ENCODE results near the gene UBALD2.
A peak's percentile ranks its signal among the peaks of the same experiment; 100 is the strongest.
"Not testable (repeated sequence)": the region's sequence is repeated elsewhere in the genome, so short reads cannot be mapped to it uniquely, and the experiment has no call there.

The UBALD2 gene

DNA sequence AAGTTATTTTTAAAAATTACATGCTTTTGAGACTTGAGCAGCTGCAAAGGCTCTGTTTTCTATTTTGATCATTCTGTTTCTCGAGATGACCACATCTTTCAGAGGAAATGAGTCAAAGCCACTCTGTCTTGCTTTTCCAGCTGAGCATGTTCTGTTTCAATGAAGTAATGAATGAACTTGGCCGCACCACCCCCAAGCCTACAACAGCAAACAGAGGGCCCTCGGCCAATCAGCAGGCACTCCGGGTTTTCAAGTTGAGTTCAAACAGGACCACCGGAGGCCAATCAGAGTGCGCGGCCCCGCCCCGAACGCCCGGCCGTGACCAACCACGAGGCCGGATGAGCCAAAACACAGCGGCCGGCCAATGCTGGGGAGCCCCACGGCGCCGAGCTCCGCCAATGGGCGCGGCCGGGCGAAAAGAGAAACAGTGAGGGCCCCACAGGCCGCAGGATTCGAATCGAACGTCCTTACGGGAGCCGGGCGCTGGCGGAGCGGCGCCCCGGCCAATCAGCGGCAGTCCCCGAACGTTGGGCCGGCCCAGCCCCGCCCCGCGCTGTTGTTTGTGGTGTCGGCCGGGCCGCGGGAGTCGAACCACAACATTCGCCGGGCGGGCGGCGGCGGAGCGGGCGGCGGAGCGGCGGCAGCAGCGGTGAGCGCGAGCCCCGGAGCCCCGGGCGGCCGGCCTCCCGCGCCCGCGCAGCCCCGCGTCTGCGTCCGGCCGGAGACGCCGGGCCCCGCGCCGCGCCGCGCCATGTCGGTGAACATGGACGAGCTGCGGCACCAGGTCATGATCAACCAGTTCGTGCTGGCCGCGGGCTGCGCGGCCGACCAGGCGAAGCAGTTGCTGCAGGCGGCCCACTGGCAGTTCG is at the start of gene UBALD2:
UBALD2 (plus strand) TSS at position 594 of the 869 bp plus-strand sequence; CDS start at position 752, 158 bp downstream.
- peak; percentile 93 to 98 for DNase-seq (ENCODE audit: low read depth in 2 of 2)

DNA sequence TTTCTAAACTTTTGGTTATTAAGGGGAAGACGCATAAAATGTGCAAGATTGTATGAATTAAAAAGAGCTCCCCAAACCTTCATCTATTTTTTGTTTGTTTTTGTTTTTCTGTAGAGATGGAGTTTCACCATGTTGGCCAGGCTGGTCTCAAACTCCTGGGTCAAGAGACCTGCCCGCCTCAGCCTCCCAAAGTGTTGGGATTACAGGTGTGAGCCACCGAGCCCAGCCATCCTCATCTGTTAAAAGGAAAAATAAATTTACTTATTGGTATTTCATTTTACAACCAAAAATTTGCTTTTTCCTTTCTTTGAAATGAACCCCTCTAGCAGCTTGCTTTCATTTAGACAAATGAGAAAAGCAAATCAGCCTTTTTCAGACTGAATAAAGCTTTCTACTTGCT is 48.1 kb upstream of the UBALD2 start:
- no peak for DNase-seq (ENCODE audit: low read depth in 2 of 2)

DNA sequence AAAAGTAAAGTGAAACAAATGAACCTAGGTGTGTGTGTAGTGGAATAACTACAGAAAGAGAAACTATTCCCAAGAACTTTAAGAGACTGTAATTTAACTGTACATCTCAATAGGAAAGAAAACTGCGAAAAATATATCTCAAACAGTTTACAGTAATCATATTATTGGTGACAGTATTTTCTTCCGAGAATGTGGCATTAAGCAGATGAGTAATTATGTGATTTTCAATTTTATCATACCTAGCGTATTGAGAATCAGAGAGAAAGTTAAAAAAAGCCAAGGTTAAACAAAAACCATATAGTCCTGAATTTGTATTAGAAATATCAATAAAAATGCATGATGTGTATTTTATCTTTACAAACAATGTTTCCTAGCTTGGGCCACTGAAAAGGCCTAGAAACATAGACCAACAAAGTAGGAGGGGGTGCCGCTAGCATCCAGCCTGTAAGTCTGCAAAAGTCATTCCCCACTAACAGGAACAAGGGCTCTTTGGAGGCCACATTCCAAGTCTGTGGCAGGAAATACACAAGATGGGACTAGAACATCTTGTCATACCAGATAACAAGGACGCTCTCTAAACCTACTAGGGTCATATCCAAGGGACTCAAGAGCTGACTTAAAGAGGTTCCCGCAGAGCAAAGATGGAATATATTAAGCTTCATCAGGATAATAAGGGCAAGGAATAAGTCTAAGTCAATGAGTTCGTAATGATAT is 45.3 kb upstream of the UBALD2 start:
- DNase-seq (ENCODE audit: low read depth in 2 of 2) = no peak

DNA sequence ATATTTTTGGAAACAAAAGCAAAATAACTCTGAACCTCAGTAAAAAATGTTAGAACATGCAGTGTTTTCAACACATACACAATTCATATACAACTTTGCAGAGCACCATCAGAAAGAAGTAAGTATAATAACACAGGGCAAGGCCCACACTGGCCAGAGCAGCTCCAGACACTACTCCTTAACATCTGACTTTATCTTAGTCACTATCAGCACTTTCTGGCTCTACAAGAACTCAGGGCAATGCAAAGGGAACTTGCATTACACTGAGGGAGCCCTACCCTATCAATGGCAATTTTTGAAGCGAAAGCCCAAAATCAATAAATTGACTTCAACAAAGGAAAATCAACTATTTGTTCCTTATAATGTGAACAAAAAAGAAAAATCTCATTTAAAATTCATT is 41.3 kb upstream of the UBALD2 start:
- no peak for DNase-seq (ENCODE audit: low read depth in 2 of 2)

DNA sequence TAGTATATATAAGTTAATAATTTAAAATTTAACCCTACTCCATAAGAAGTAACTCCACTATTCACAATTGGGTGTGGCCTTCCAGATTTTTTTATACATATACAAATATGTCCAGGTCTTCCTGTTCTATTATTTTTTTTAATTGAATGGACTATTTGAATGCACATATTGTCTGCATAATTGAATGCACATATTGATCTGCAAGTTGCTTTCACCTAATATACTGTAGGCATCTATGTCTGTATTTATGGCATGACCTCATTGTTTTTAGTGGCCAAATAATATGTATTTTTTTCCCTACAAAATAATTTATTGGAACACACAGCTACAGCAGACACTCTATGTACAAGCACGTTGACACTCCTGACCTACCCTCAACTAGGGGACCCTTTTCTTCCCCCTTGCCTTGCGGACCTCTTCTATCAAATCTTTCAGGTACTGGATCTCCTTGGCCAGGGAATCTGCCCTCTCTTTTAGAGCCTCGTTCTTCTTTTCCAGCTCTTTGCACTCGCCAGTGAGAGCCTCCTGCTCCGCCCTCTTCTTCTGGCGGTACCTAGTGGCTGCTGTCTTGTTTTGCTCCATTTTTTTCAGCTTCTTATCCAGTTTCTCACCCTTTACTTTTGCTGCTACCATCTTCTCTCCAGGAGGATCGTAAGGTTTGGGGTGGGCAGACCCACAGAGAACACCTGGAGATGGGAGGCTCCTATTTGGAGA is 39.6 kb upstream of the UBALD2 start:
- DNase-seq (ENCODE audit: low read depth in 2 of 2) = not testable (repeated sequence)

DNA sequence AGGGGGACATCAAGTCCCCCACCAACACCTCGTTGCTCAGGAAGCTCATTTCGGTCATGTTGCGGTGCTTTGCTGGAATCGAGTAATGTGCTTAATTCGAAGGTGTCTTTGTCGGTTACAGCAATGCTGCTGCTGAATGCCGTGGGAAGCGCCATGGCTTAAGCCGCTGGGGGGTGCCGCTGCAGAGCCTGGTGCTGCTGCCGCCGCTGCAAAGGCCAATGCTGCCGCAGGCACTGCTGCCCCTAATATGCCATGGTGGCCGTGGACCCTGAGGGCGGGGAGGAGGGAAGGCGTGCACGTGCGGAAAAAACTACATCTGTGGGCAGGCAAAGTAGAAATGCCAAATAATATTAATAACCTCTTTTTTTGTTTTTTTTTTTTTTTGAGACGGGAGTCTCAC is 38.4 kb upstream of the UBALD2 start:
- not testable (repeated sequence) for DNase-seq (ENCODE audit: low read depth in 2 of 2)

DNA sequence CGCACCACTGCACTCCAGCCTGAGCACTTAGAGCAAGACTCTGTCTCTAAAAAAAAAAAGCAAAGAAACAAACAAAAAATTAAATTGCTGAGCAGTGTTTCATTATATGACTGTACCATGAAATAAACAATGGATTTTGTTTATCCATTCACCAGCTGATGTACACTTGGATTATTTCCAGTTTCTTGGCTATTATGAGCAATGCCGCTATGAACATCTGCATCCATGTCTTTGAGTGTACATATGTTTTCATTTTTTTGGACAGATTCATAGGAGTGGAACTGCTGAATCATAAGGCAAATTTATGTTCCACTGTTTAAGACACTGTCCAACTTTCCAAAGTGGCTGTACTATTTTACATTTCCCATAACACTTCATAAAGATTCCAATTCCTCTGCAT is 32.8 kb upstream of the UBALD2 start:
- no peak for DNase-seq (ENCODE audit: low read depth in 2 of 2)

DNA sequence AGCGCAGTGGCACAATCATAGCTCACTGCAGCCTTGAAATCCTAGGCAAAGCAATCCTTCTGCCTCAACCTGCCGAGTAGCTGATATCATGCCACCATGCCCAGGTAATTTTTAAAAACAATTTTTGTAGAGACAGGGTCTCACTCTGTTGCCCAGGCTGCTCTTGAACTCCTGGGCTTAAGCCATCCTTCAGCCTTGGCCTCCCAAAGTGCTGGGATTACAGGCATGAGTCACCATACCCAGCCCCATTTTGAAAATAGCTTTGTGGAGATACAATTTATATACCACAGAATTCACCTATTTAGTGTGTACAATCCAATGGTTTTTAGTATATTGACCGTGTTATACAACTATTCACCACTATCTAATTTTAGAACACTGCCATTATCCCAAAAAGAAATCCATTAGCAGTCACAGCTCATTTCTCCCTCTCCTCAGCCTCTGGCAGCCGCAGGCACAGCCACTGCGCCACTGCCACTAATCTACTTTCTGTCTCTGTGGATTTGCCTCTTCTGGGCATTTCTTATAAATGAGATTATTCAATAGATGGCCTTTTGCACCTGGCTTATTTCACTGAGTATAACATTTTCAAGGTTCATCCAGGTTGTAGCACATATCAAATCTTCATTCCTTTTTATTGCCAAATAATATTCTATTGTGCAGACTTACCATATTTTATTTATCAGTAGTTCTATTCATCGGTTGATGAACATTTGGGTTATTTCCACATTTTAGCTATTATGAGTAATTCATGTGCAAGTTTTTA is 31.4 kb upstream of the UBALD2 start:
- no peak for DNase-seq (ENCODE audit: low read depth in 2 of 2)

DNA sequence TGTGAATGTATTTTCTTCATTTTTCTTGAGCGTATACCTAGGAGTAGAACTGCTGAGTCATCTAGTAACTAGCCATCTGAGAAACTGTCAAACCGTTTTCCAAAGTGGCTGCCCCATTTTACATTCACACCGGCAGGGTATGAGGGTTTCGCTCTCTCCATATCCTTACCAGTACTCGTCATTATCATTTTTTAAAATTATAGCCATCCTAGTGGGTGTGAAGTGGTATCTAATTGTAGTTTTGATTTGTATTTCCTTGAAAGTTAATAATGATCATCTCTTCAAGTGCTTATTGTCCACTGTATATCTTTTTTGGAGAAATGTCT is 30.8 kb upstream of the UBALD2 start:
- no peak for DNase-seq (ENCODE audit: low read depth in 2 of 2)

DNA sequence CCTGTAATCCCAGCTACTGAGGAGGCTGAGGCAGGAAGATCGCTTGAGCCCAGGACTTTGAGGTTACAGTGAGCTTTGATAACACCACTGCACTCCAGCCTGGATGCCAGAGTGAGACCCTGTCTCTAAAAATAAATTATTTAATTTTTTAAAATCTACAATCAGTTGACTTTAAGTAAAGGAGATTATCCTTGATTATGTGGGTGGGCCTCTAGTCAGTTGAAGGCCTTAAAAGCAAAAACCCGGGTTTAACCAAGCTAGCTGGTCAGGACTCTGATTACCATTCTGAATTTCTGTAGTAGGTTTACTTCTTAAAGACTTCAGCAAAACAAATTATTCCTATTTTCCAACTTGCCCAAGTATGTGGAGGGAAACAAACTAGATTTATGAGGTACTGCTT is 29.3 kb upstream of the UBALD2 start:
- no peak for DNase-seq (ENCODE audit: low read depth in 2 of 2)

DNA sequence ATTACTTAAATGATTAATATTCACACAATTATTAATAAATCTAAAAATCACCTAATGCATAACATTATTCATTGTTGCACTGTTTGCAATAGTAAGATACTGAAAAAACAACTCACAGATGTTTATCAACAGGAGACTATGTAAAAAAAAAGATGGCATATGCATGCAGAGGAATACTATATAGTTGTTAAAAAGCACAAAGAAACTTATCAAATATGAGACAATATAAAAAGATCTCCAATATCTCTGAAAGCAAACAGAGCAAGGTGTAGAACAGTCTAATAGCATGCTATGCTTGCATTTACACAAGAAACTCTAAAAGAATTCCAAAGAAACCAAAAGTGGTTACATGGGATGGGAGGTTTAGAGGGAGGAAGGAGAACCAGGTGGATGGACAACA is 28.5 kb upstream of the UBALD2 start:
- no peak for DNase-seq (ENCODE audit: low read depth in 2 of 2)

DNA sequence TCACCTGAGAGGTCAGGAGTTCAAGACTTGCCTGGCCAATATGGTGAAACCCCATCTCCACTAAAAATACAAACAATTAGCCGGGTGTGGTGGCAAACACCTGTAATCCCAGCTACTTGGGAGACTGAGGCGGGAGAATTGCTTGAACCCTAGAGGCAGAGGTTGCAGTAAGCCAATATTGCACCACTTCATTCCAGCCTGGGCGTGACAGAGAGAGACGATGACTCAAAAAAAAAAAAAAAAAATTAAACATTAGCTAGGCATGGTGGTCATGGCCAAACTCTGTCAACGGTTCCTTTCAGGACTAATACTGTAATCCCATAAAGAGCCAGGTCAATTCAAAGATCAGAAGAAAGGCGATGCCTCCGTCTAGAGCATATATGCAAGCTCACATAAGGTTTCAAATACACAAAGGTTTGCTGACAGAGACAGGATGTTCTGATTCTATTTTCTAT is 27.3 kb upstream of the UBALD2 start:
- DNase-seq (ENCODE audit: low read depth in 2 of 2) = no peak

DNA sequence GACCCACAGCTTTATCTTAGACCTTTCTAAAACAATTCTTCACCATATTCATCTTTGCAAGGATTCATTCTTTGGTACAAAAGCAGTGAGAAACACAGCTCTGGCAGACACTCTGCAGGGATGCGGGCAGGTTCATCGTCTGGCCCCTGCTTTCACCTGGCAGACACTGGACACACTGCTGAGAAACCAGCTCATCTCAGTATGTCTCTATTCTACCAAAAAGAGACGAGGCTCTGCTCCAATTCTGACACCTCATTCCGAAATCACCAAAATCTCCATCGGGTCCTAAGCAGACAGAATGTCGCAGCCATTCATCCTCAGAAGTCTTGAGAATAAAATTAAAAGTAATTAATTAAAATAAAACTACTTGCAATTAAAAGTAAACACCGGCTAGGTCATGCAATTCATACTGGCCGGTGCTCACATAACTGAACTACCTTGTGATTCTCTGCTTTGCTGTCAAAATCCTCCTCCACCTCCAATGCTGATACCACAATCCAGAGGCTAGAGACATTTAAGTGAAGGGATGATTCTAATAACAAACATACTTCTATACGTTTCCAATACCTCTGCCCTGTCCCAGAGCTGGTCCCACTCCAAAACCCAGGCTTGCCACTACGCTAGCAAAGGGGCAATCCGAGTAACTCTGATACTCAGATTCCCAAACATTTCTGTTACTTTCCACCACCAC is 26.2 kb upstream of the UBALD2 start:
- no peak for DNase-seq (ENCODE audit: low read depth in 2 of 2)

DNA sequence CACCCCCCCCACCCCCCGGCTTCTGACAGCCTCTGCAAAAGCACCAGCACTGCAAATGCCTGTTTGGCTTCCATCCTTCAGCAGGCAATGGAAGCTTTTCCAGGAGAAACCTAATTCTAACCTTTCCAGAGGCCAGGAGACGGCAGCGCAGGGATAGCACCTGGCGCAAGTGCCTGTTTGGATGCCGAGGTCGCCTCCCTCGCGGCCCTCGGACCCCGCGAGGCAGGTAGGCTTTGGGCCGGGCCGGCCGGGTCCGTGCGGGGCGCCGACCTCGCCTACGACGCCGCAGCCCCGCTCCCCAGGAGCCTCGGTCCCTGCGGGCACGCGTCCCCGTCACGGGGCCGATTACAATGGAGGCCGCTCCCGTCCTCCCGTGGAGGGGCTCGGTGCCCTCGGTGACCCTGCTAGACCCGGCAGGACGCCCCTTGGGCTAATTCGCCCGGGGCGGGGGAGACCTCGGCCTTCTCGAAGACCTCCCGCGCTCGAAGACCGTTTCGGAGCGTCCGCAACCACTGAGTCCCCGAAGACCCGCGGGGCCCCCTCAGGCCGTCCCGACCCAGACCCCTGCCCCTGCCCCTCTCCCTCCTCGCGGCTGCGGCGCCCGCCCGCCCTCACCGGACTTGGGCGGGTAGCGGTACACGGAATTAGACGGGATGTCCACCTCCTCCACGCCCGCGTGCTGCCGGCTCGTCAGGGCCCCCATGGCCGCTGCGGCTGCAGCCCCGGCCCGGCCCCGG is 25.4 kb upstream of the UBALD2 start:
- no peak for DNase-seq (ENCODE audit: low read depth in 2 of 2)

DNA sequence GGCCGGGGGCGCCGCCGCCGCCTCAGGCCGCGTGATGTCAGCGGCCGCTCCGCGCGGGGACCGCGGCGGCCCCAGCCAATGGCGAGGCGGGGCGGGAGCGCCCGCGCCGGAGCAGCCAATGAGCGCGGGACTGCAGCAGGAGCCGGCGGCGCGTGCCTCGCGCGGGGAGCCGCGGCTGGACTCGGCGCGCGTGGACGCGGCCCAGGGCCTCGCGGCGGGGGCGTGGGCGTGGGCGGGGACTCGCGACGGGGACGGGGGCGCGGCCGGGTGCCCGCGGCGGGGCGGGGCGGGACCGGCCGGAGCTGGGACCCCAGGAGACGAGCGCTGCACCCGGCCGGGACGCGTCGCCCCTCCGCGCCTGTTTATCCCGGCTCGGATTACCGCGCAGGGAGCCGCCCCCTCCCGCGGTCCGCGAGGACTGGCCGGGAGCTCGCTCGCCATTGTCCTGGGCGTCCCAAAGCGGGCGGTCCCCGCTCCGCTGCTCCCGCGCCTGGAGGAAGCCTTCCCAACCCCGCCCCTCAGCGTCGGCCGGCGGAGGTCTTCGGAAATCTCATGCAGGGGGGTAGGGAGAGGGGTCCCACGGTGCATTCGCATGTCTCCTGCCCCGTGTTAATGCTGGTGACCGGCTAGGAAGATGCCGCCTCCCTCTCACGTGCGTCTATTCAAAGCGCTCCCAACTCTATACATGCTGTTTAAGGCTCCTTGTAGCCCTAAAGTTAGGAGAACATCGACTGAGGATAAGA is 24.5 kb upstream of the UBALD2 start, which contains the start of gene RNF157:
RNF157 (minus strand) TSS at position 33 of the 743 bp plus-strand sequence. CDS start 253 bp downstream, outside the sequence.
- DNase-seq (ENCODE audit: low read depth in 2 of 2) = peak; percentile 29 to 39

DNA sequence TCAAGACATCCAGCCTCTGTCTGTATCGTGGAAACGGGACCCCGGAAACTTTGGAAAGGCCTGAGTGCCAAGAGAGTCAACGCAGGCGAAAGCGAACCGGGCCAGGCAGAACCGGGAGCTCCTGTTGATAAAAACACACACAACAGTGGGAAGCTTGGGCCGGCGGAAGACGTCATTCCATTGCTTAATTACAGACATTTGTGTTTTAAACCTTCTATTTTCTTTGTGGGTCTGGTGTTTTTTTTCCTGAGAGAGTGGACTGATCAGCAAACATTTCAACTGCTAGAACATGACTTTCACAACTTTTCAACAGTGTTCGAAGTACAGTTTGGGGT is 24.0 kb upstream of the UBALD2 start:
- DNase-seq (ENCODE audit: low read depth in 2 of 2) = no peak

DNA sequence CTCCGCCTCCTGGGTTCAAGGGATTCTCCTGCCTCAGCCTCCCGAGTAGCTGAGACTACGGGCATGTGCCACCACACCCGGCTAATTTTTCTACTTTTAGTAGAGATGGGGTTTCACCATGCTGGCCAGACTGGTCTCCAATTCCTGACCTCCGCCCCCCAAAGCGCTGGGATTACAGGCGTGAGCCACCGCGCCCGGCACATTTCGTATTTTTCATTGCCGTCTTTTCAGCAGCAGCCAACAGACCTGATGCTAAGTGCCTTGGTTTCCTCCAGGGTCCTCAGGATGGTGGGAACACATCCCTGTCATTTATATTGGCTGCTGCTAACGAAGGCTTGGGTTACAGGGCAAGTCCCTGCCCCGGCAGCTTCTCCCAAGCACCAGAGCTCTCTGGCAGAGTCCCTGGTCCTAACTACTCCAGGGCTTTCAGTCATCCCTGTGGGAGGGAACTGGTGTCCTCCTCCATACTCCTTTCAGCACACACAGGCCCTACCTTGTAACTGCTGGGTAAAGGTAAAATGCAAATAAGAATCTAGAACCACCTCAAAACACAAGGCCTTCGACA is 23.4 kb upstream of the UBALD2 start:
- no peak for DNase-seq (ENCODE audit: low read depth in 2 of 2)

DNA sequence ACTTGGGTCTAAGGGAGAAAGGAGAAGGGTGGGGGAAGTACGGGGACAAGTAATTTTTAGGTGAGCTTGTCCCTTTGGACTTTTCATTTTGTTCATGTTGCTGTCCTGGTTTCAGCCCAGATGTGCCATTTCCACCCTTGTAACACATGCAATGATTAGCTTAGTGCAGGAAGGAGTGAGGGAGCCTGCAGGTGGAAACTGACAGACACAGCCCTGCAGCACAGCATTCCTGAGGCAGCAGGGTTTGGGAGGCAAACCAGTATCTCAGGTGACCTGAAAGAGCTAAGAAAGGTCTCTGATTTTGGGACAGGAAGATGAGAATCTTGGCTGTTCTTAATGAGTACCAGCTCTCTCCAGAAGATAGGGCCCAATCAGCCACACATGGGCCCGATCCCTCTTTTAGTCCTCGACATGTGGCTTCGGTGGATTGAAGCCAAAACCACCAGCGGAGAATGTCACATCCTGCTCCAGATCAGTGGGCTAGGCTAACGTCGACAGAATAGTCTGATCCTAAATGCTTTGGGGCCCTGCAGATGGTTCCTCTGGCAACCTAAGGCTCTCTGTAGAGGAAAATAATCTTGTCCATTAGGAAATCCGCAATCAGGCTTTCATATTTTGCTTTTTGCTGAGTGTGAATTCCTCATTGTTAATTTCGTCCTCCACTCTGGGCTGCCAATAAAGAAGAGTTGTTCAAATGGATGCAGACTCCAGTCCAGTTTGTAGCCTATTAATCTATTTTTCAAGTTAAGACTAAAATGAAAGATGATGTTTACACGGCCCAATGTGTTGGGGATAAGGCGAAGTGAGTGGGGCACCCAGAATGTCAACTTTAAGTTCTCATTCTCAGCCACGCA is 21.1 kb upstream of the UBALD2 start:
- no peak for DNase-seq (ENCODE audit: low read depth in 2 of 2)
